Heart left ventricle (tissue), 13 donors: ENCODE results near the gene WASHC2C.
"Not testable (repeated sequence)": the region's sequence is repeated elsewhere in the genome, so short reads cannot be mapped to it uniquely, and the experiment has no call there.

Experiments
- POLR2A ChIP-seq, 2 donors: fragments of 450-650 bp; IDR thresholded peaks; one replicate each; pipeline ENCODE4 v1.6.1; 2017; ENCODE audit warnings: antibody characterized with exemption in 2 of 2, mild to moderate bottlenecking in 2 of 2, moderate library complexity in 2 of 2
- TF ChIP-seq, protein P1 (sequence below), 12 donors: fragments of 200-600 bp; sonication (generic) in 4 of 12; IDR thresholded peaks; one replicate each; pipeline versions ENCODE4 v1.5.0 to v1.8.0; 2018 to 2022; ENCODE audit warnings: antibody characterized with exemption in 12 of 12, mild to moderate bottlenecking in 5 of 12
- donor health status: ischemic (EF 13 %, LVEDD 7.1; RV severe dilation, severe dysfunction).
- donor health status: DM: no; HTN: yes; CAD: no.
- donor health status: DM: no; HTN: no; CAD: no.
- donor health status: ischemic (EF 25% LVEDD 6.9; RV normal size, moderate dysfunction).
- donor health status: ischemic (EF 25% LVEDD 5.7; RV mildly dilated, moderate dysfunction).
- donor health status: ischemic (EF 35%, LVEDD 5.7; RV mildly dilated, moderate dysfunction).
- donor health status: nonischemic (EF 11% LVEDD 7.7; RV severe dilation, severe dysfunction).
- donor health status: DM: yes; HTN: yes; CAD: no.
- donor health status: PGD.
- donor health status: ischemic (EF 29% LVEDD 5.4; RV normal size, mild dysfunction).
- donor health status: nonischemic (EF 23%, LVEDD 6.1; RV moderate dilation, normal function).

DNA sequence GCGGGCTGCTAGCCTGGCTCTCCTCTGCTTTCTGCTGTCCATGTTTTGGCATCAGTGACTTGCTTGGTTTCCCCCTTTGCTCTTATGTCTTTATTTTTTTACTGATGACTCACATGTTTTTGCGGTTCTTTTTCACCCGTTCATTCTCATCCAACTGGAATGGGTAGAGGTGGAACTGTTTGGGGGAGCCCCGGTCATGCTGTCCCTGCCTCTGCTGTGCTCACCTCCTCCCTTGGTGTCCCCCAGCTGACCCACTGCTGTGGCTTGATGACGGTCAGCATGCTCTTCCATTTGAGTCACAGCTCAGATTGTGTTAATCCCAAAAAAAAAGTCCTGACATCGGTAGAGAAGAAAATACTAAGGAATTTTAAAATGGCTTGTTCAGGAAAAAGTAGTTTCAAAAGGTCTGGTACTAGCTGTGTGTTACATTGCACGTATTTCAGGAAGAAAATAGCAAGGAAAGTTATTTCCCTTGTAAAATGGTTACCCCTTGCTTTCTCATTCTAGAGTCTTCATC is 27.0 kb downstream of the WASHC2C start:
- TF ChIP-seq, protein P1, sequence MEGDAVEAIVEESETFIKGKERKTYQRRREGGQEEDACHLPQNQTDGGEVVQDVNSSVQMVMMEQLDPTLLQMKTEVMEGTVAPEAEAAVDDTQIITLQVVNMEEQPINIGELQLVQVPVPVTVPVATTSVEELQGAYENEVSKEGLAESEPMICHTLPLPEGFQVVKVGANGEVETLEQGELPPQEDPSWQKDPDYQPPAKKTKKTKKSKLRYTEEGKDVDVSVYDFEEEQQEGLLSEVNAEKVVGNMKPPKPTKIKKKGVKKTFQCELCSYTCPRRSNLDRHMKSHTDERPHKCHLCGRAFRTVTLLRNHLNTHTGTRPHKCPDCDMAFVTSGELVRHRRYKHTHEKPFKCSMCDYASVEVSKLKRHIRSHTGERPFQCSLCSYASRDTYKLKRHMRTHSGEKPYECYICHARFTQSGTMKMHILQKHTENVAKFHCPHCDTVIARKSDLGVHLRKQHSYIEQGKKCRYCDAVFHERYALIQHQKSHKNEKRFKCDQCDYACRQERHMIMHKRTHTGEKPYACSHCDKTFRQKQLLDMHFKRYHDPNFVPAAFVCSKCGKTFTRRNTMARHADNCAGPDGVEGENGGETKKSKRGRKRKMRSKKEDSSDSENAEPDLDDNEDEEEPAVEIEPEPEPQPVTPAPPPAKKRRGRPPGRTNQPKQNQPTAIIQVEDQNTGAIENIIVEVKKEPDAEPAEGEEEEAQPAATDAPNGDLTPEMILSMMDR (IDR thresholded peaks at IDR 0.05) = not testable (repeated sequence)
- TF ChIP-seq POLR2A (IDR thresholded peaks at IDR 0.05) = not testable (repeated sequence)
